GM12892 (cell line): ENCODE data around the gene PSMB5.

Source experiments
- POLR2A ChIP-seq: IDR thresholded peaks from 2 replicates; pipeline ENCODE4 v1.6.1; 2011; ENCODE audit warnings: low read depth, low read length, control low read depth
- POLR2AphosphoS5 ChIP-seq: IDR thresholded peaks from 2 replicates; pipeline ENCODE4 v1.6.1; 2011; ENCODE audit warnings: low read depth, low read length, control low read depth
- TAF1 ChIP-seq: IDR thresholded peaks from 2 replicates; pipeline ENCODE4 v1.6.1; 2011; ENCODE audit warnings: low read depth, mild to moderate bottlenecking, control low read depth, low read length, borderline replicate concordance

- TF ChIP-seq POLR2A (peak; percentile 51; the same call in 1 of the 2 replicates), POLR2AphosphoS5 (0 out of 2 replicates have a peak, but pooled peaks have one; percentile 25), TAF1 (peak; percentile 71; the same call in 1 of the 2 replicates)
Measured at GRCh38 chr14:23009939-23010726, 24.6 kb downstream of the PSMB5 start, which contains the start of gene C14orf93.
